Measurements from ENCODE around the gene SPRR2A.

DNA sequence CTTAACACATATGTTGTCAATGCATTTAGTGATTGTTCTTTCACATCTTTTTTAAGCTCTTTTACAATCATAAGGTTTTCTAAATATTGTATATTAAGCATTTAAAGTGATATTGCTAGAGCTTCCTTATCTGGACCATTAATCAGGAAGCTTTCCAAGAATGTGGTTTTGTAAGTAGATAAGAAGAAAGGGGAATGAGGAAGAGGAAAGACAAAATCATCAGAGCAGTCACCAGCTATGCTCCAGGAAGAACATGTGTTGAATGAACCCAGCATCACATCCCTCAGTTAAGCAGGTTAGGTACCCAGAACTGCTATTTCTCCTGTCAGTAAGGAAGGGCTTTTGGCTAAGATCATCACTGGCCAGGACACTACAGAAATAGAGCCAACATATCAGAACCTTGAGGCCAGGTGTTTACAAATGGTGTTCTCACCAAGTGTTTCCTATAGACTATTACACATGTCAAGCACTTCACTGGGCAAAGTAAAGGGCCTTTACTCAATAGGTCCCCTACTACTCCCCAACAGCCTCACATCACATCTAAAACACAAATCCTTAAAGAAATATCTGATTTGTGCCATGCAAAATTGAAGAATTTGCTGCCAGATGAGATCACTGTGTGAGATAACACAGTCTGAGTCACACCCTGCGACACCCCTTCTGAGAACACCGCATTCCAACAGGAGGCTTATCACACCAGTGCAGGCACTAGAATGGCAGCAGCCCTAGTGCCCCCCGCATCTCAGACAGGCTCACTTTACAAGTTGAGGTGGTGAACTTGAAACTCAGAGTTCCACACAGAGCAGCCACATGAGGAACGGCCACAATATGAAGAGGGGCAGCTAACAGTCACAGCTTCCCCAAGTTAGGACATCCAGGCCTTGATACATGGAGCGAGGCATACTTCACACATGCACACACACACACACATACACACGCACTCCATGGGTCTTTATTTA is 1.8 kb upstream of the SPRR2A start:
- TF ChIP-seq, protein P1, sequence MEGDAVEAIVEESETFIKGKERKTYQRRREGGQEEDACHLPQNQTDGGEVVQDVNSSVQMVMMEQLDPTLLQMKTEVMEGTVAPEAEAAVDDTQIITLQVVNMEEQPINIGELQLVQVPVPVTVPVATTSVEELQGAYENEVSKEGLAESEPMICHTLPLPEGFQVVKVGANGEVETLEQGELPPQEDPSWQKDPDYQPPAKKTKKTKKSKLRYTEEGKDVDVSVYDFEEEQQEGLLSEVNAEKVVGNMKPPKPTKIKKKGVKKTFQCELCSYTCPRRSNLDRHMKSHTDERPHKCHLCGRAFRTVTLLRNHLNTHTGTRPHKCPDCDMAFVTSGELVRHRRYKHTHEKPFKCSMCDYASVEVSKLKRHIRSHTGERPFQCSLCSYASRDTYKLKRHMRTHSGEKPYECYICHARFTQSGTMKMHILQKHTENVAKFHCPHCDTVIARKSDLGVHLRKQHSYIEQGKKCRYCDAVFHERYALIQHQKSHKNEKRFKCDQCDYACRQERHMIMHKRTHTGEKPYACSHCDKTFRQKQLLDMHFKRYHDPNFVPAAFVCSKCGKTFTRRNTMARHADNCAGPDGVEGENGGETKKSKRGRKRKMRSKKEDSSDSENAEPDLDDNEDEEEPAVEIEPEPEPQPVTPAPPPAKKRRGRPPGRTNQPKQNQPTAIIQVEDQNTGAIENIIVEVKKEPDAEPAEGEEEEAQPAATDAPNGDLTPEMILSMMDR (IDR thresholded peaks at IDR 0.05; ENCODE audit: low read depth, low read length) = no peak
- no peak for TF ChIP-seq EZH2phosphoT487 (IDR thresholded peaks at IDR 0.05; ENCODE audit: low read depth)

All from OCI-LY3 (cell line).